Adrenal gland (tissue), 5 donors: Measurements from ENCODE around the gene MTMR12.

ENCODE experiments used
- CTCF ChIP-seq, 6 experiments: fragments of 450-650 bp in 4 of 6; fragments of 200-600 bp in 2 of 6; sonication (generic) in 1 of 6; IDR thresholded peaks; 1 replicate in 5 of 6; 2 replicates in 1 of 6; pipeline versions ENCODE4 v1.5.1 to v1.8.0; 2016 to 2021; ENCODE audit warnings: antibody characterized with exemption in 6 of 6, mild to moderate bottlenecking in 2 of 6, moderate library complexity in 1 of 6
- POLR2A ChIP-seq, 2 donors: fragments of 450-650 bp; IDR thresholded peaks; one replicate each; pipeline ENCODE4 v1.6.1; 2017; ENCODE audit warnings: antibody characterized with exemption in 2 of 2, mild to moderate bottlenecking in 2 of 2, moderate library complexity in 1 of 2
- donor health status: DM: no; HTN: no; CAD: no.

- TF ChIP-seq CTCF (IDR thresholded peaks at IDR 0.05) (no peak), POLR2A (IDR thresholded peaks at IDR 0.05) (no peak)
Measured at GRCh38 chr5:32339878-32340277, 27.1 kb upstream of the MTMR12 start.
